SK-N-MC (cell line): Measurements from ENCODE around the gene PAX5.

ENCODE experiments used
- EZH2 ChIP-seq: fragments of 200-600 bp; sonication (generic); IDR thresholded peaks from one replicate; pipeline ENCODE4 v1.6.1; 2017; ENCODE audit warnings: antibody characterized with exemption
- POLR2AphosphoS5 ChIP-seq: IDR thresholded peaks from 2 replicates; pipeline ENCODE4 v1.6.1; 2012; ENCODE audit warnings: mild to moderate bottlenecking, low read depth, low read length, borderline replicate concordance

DNA sequence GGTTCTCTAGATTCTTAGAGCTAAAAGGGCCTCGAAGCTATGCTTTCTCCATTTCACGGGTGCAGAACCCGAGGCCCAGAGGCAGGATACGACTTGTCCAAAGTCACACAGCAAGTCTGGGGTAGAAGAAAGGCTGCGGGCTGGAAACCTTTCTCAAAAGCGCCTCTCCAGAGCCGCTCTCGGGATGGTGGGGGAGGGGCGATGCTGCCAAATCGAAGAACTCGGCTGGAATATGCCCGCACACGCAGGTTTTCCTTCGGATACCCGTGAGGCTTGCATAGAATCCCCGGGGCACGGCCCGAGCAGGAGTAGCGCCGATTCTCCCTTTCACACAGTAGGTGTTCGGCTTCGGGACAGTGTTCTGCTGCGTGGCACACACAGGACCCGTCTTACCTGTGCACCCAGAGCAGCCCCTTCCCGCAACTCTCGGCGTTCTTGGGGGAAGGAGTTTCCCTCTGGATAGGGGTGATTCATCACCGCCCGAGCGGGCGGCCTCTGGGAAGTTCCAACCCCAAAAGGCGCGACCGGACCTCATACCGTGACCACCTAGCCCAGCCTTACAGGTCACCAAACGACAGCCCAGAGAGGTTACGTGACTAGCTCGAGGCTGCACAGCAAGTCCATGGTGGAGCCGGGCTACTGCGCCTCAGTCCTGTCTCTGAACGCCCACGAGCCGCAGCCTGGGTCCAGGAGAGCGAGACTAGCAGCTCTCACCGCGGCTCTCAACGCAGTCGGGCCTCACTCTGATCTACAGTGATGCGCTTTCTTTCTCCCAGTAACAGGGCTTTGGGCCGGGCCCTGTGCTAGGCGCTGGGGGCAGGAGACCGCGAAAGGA is 4.1 kb downstream of the PAX5 start:
- TF ChIP-seq POLR2AphosphoS5, result no peak
- TF ChIP-seq EZH2, result no peak
